ENCODE measurements around the gene FAP.

FAP gene

GRCh38 chr2:162243294-162243693 lies at the start of gene FAP:
FAP (minus strand) TSS chr2:162243445; CDS start chr2:162243327, 118 bp downstream.
- DNase-seq, result peak; percentile 97

- DNase-seq, result no peak
Observed at GRCh38 chr2:162291748-162292147, 48.5 kb upstream of the FAP start.

- DNase-seq, result peak; percentile 55
Observed at GRCh38 chr2:162282765-162283425, 39.6 kb upstream of the FAP start.

DNA sequence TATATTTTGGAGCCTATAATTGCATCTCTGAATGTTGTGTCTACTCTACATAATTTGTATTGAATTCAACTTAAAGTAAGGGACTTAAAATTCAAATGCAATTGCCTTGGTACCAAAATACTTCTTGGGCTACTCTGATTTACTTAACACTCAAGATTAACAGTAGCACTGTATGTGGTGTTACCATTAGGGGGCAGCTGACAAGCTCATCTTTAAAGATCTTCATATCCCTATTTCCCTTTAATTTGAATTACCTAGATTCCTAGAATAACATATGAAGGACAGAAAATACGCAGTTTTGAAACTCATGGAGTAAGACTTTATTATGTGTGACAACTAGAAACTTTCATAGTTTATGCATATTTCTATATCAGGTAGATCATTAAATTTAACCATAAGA lies 37.4 kb upstream of the FAP start:
- DNase-seq, result no peak

DNA sequence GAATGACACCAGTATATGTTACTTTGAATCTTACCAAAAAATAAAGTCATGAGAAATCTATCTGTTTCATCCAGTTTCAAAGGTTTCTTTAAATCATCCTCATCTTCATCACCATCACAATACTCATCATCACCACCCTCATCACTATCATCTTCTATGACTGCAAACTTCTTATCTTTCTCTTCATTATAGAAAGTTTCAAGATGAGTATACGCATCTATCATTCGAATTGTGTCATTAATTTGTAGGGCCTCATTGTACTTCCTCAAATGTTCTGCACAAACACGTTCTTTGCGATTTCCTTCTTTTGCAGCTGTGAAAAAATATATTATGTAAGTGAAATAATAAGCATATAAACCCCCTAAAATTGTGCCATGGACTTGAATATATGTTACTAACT lies 34.1 kb upstream of the FAP start:
- no peak for DNase-seq

DNA sequence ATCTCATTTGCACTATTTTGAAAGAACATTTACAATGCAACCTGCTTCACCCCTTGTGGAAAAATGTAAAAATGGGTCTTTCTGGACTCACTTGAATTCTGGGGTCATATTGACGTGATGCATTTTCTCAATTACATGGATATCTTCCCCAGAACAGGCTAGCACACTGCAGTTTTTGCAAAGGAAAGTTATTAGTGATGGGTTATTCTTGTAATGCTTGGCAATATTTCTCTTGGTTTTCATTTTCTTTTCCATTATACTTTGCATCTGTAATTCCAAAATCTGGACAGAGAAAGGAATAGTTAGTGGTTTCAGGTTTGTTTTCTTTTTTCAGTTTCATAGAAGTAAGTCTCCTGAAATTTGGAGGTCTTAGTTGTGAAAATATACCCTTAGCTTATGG lies 24.8 kb upstream of the FAP start:
- DNase-seq, result no peak

- DNase-seq, result peak; percentile 10
Observed at GRCh38 chr2:162267496-162267895, 24.3 kb upstream of the FAP start.

DNA sequence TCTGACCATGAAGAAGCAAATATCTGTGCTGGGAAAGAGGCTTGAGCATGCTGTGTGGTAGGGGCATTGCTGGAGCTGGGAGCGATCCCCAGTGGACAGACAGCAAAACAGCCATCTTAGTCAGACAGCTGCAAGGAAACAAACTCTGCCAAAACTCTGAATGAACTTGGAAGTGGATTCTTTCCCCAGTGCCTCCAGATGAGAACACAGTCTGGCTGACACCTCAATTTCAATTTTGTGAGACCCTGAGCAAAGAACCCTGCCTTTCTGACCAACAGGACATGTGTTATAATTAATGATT lies 23.2 kb upstream of the FAP start:
- no peak for DNase-seq

DNA sequence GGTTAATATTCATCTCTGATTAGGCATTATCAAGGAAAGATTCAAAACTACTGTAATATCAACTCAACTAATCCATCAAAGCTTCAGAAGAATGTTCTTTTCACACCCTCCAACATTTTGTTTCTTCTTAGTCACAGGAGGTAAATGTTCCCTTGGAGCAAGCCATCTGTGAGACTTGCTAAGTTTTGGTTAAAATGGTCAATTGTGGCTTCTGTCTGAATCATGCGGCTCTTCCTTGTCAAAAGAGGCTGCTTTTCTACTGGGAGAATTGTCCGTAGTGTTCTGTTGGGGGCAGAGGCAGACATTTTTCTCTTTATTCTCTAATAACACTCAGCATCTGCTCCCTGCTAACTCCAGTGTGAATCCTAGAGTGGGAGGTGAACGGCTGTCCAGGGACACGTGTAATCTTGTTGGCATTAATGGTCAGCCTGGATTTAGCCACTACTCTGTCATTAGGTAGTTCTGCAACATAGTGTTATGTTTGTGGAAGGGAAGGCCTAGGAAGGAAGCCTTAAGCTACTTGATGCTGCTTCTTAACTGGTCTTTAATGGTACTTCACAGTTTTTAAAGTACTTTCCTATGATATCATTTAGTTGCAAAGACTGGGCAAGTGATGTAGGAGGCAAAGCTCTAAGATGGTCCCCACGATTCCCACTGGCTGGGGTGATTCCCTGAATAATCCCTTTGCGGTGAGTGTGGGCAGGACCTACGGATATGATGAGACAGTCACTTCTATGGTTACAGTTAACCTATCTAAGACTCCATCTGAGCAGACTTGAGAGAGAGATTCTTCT lies 22.6 kb upstream of the FAP start:
- no peak for DNase-seq

DNA sequence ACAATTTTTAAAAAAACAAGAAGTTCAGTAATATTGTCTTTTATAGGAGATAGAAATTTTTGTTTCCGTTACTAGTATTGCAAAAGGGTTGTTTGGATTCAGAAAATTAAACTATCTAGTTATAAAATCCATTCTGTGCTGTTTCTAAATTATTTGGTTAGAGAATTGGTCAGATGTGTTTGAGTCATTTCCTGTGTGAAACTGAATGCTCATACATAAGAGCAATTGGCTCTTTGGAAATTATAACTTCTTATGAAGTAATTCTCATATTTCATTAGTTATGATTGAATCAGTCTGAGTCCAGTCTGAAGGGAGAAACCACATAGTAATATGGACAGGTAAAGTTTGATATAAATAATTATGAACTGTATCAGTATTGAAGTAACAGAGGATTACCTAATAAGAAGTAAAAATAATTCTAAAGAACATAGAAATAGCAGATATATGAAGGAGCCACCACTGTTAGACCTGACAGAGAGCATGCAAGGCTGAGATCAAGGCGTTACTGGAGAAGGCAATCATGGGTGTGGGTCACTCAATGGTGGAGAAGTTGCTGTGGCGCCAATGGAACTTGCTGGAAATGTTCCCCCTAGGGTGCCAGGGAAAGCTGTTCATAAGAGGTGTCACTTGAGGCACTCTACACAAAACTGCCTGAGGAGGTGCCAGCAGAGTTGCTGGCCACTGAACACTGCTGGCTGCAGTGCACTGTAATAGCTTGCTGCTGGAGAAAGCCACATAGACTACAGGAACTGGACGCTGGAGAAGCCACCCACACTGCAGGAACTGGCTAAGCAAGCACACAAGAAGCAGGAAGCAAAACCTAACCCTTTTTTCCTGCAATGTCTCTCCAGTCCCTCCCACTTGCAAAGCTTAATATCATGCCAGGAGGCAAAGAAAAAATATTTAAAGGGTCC lies 18.0 kb upstream of the FAP start:
- peak; percentile 47 for DNase-seq

GRCh38 chr2:162258686-162259085 lies 15.4 kb upstream of the FAP start:
- DNase-seq, result peak; percentile 49

- DNase-seq, result no peak
Observed at GRCh38 chr2:162258169-162258568, 14.9 kb upstream of the FAP start.

DNA sequence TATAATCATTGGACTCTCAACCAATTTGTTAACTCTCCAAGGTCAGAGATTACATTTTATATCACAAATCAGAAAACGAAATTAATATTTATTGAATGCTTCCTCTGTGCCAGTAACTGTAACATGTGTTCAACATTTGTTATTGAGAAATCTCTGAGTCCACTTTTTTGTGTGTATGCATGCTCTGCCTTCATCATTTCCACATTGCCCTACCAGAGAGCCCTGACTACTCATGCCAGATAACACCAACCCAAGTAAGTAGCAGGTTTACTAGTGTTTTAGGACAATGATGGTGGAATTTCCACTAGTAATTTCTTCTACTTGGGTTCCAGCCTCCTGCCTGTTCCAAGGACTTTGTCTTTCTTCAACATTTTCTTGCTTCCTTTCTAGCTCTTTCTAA lies 14.2 kb upstream of the FAP start:
- peak; percentile 23 for DNase-seq

DNA sequence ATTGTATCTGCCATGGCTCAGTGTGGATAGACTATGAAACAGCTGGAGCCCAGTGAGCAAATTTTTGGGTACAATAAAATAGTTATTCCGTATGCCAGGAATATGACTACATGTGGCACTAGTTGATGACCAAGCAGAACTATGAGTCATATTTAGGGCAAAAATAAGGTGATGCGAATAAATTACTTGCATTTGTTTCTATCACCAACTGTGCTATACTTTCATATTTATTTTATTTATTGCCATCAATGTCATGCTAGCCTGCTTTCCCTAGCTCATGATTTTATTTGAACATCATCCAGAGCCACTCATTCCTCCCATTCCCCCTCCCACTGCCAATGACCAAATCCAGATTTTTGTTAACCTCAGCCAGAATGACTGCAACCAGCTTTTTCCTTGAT lies 13.3 kb upstream of the FAP start:
- peak; percentile 74 for DNase-seq

DNA sequence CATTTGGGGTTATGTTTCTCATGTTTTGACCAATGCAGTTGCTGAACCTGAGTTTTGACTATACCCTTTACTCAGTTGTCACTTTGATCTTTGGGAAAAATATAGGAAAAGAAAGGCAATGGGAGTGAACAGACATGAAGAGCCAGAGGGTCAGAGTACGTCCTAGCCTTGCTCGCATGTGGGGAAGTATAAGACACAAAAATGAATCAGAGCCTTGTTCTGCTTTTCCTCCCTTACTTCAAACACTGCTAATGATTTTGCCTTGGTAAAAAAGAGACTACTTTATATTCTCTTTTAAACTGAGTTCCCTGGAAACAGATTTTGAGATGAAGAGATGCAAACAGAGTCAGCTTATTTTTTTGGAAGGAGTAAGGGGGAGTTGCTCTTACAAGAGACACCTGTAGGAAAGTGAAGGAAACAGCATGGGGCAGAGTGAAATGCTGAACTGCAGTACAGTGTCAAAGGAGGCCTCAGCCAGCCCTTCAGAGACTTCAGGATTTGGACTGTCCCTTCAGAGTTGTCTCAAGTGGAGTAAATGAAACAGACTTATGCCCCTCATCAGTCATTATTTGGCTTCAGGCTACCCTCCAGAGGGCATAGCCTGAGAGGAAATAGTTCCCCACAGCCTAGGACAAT lies 11.1 kb upstream of the FAP start:
- DNase-seq, result no peak

DNA sequence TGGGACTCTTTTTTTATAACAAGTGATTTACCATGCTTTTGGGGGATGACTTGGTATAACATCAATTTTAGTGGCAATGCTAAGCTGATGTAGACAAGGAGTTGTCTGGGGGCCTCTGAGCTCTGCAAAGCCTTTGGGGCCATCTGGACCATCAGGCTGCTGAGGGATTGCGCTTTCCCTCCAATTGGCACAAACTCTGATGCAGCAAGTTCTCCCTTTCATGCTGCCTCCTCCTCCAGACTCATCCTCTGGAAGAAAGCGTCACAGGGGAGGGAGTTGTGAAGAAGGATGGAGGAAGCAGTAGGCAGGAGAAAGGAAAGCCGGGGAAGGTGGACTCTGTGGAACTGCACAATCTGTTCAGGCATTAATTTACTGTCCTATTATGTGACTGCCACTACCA lies 10.2 kb upstream of the FAP start:
- no peak for DNase-seq

GRCh38 chr2:162252153-162252552 lies 8.9 kb upstream of the FAP start:
- DNase-seq, result peak; percentile 42

GRCh38 chr2:162245781-162246180 lies 2.5 kb upstream of the FAP start:
- peak; percentile 88 for DNase-seq

GRCh38 chr2:162245061-162245460 lies 1.8 kb upstream of the FAP start:
- peak; percentile 38 for DNase-seq

DNA sequence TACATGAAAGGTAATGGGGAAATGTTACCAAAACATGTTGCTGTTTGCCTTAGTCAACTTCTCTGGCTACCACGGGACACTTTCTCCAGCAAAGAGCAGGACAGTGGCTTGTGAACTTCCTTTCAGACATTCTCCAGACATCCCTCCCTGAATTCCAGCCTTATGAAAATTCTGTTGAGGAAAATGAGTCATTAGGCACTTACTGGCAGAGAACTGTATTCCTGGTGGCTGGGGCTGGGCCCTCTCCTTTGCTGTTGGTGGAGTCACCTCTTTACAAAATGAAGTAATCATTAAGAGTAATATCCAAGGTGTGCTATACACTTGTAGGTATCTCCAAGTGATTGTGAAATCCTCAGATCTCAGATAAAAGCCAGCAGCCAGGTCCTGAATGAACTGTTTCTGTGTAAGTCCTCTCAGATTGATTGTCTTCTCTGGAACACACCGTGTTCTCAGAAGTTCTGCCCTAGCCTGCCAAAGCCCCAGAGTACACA lies 1.3 kb upstream of the FAP start:
- peak; percentile 95 for DNase-seq

DNA sequence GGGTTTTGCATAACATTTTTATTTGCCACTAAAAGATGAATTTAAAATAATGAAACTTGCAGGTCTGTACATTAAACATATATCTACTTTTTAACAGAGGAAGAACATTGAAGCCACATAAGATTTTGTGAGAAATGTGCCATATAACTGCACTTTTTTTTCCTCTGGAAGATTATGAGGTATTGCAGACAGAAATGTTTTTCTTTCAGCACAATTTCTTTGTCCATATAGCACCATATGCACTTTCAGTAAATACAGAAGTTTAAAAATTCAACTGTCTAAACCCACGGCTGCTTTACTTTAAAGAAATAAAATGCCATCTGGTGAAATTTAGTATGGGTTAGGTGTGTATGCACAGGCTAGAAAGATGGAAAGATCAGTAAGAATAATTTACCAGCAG lies 470 bp upstream of the FAP start:
- no peak for DNase-seq

DNA sequence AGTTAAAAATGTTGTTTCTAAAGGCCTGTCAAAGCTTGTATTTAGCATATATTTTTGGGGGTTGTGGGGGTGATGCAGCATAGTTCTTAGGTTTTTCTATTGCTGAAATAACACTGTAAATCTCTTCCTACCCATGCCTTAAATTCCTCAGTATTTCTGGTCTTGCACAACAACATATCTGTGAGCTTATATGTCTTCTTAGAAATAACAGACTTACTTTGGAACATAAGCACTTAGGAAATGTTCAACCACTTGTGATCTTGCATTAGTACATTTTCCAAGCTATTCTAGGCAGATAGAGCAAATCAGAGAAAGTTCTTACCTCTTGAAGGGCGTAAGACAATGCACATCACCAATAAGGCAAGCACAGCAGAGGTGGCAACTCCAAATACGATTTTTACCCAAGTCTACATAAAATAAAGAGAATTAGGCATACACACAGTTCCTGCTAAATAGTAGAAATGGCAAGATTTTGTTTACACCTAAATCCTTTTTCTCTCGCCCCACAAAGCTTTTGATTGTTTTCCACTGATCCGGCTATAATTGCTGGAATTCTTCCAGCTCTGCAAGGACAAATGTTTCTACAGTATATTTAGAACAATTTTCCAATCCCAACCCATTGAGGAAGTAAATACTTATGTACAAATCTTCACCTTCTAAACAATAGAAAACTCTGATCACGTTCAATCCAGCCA lies 512 bp downstream of the FAP start:
- peak; percentile 93 for DNase-seq

Measured in fibroblast of skin of right quadriceps (primary cell).